SK-N-SH (cell line): ENCODE measurements around the gene TYMS. TPM values are rescaled to one million over a fixed set of nuclear protein-coding genes. Genes with fewer than 3 reads are reported as not detected.

Experiments
- CTCF ChIA-PET: fragments of 300-600, 350-600 bp; formaldehyde crosslinking; extraction: SDS; loops from one replicate; lab custom pipeline; 2021; lab: Yijun Ruan, JAX
- POLR2A ChIA-PET: fragments of 350-600 bp; sonication (Branson Sonifier 250); formaldehyde crosslinking; extraction: SDS; loops from one replicate; lab custom pipeline; 2020; ENCODE audit warnings: antibody characterized with exemption, inconsistent platforms; lab: Yijun Ruan, JAX
- DNase-seq: peaks from one replicate; pipeline ENCODE4 v3.0.0; 2012
- H2AFZ ChIP-seq: fragments of 200-600 bp; sonication (generic); 2 replicates; pipeline ENCODE4 v1.8.1; 2016; ENCODE audit warnings: antibody characterized with exemption, mild to moderate bottlenecking, low read depth
- H3F3A ChIP-seq: fragments of 200-600 bp; sonication (generic); replicated peaks from 2 replicates; pipeline ENCODE3; 2016; ENCODE audit warnings: antibody characterized with exemption, mild to moderate bottlenecking; ENCODE audit not compliant: insufficient read depth
- H3K27ac ChIP-seq, 2 experiments: fragments of 200-500 bp in 1 of 2; fragments of 200-600 bp in 1 of 2; sonication (Bioruptor generic) in 1 of 2; sonication (generic), shearing (Covaris generic) in 1 of 2; 2 replicates each; pipeline versions ENCODE4 v1.5.1 to v1.6.1; 2014 to 2016; ENCODE audit warnings: low read depth in 2 of 2, inconsistent platforms in 1 of 2, low read length in 1 of 2, mild to moderate bottlenecking in 1 of 2, mixed read lengths in 1 of 2
- H3K27me3 ChIP-seq: fragments of 200-600 bp; sonication (generic), shearing (Covaris generic); 2 replicates; pipeline ENCODE4 v1.6.1; 2016; ENCODE audit warnings: mixed run types; ENCODE audit not compliant: insufficient read depth
- H3K36me3 ChIP-seq, 2 experiments: fragments of 200-500 bp in 1 of 2; fragments of 200-600 bp in 1 of 2; sonication (Bioruptor generic) in 1 of 2; sonication (generic) in 1 of 2; replicated peaks in 1 of 2; 2 replicates each; pipeline versions ENCODE3 to v1.5.1; 2014 to 2016; ENCODE audit warnings: low read length in 1 of 2, mild to moderate bottlenecking in 1 of 2; ENCODE audit not compliant: insufficient read depth in 2 of 2, control insufficient read depth in 1 of 2
- H3K4me1 ChIP-seq, 2 experiments: fragments of 200-500 bp in 1 of 2; fragments of 200-600 bp in 1 of 2; sonication (Bioruptor generic) in 1 of 2; sonication (generic), shearing (Covaris generic) in 1 of 2; 2 replicates each; pipeline versions ENCODE4 v1.5.1 to v1.6.1; 2014 to 2016; ENCODE audit warnings: low read depth in 1 of 2, low read length in 1 of 2, mixed run types in 1 of 2; ENCODE audit not compliant: insufficient read depth in 2 of 2, control insufficient read depth in 1 of 2
- H3K4me2 ChIP-seq: fragments of 200-600 bp; sonication (generic), shearing (Covaris generic); 2 replicates; pipeline ENCODE4 v1.6.1; 2017; ENCODE audit warnings: mixed run types
- H3K4me3 ChIP-seq, 2 experiments: fragments of 200-500 bp in 1 of 2; fragments of 200-600 bp in 1 of 2; sonication (Bioruptor generic) in 1 of 2; sonication (generic), shearing (Covaris generic) in 1 of 2; 2 replicates each; pipeline versions ENCODE4 v1.5.1 to v1.8.1; 2014 to 2016; ENCODE audit warnings: low read depth in 2 of 2, inconsistent platforms in 1 of 2, low read length in 1 of 2, mild to moderate bottlenecking in 1 of 2, mixed read lengths in 1 of 2, moderate library complexity in 1 of 2
- H3K79me2 ChIP-seq: fragments of 200-600 bp; sonication (generic); 2 replicates; pipeline ENCODE4 v1.8.1; 2017; ENCODE audit warnings: mild to moderate bottlenecking; ENCODE audit not compliant: insufficient read depth
- H3K9ac ChIP-seq: fragments of 200-600 bp; sonication (generic); 2 replicates; pipeline ENCODE4 v1.6.1; 2017; ENCODE audit warnings: mixed run types
- H3K9me2 ChIP-seq: fragments of 200-600 bp; sonication (generic); 2 replicates; pipeline ENCODE4 v1.6.1; 2017; ENCODE audit warnings: mixed run types
- H3K9me3 ChIP-seq: fragments of 200-600 bp; sonication (generic); 2 replicates; pipeline ENCODE4 v1.6.1; 2017; ENCODE audit warnings: mixed run types, mild to moderate bottlenecking, moderate library complexity
- H4K20me1 ChIP-seq: fragments of 200-600 bp; sonication (generic); 2 replicates; pipeline ENCODE4 v1.6.1; 2017; ENCODE audit warnings: mild to moderate bottlenecking, mixed run types; ENCODE audit not compliant: insufficient read depth
- EP300 ChIP-seq, 2 experiments: IDR thresholded peaks; 2 replicates each; pipeline versions ENCODE4 v1.4.0 to v1.6.1; 2012; ENCODE audit warnings: borderline replicate concordance in 1 of 2, low read depth in 1 of 2, low read length in 1 of 2
- EZH2phosphoT487 ChIP-seq: fragments of 200-600 bp; sonication (generic); IDR thresholded peaks from 2 replicates; pipeline ENCODE4 v1.6.1; 2017; ENCODE audit warnings: low read depth, mixed run types, mild to moderate bottlenecking, antibody characterized with exemption, moderate library complexity, borderline replicate concordance
- FOSL2 ChIP-seq: IDR thresholded peaks from 2 replicates; pipeline ENCODE4 v1.4.0; 2012; ENCODE audit warnings: low read depth, mild to moderate bottlenecking, moderate library complexity, borderline replicate concordance
- FOXJ3 ChIP-seq: sonication (generic); formaldehyde crosslinking; IDR thresholded peaks from 2 replicates; pipeline ENCODE4 v1.5.1; 2020; ENCODE audit warnings: mild to moderate bottlenecking, missing genetic modification reagents
- FOXM1 ChIP-seq: IDR thresholded peaks from 2 replicates; pipeline ENCODE4 v1.4.0; 2012; ENCODE audit warnings: low read depth, mild to moderate bottlenecking
- JUND ChIP-seq: IDR thresholded peaks from 2 replicates; pipeline ENCODE4 v1.4.0; 2012
- NRF1 ChIP-seq: IDR thresholded peaks from 2 replicates; pipeline ENCODE4 v1.6.1; 2012; ENCODE audit warnings: low read depth, mild to moderate bottlenecking, low read length
- RCOR1 ChIP-seq: fragments of 150-350 bp; IDR thresholded peaks from 2 replicates; pipeline ENCODE4 v1.6.1; 2017; ENCODE audit warnings: antibody characterized with exemption, low read length
- SIN3A ChIP-seq: IDR thresholded peaks from 2 replicates; pipeline ENCODE4 v1.6.1; 2012; ENCODE audit warnings: low read depth, mild to moderate bottlenecking, low read length, moderate library complexity, borderline replicate concordance
- SMC3 ChIP-seq: IDR thresholded peaks from 2 replicates; pipeline ENCODE4 v1.6.1; 2012; ENCODE audit warnings: low read depth, low read length, improper control_type of control experiment
- polyA plus RNA-seq, 3 experiments: library from polyadenylated mRNA; depleted of rRNA; stranded (reverse); fragments of >200 nt; gene quantifications; 2 replicates each; pipeline ENCODE4 v1.2.3, GENCODE V29; 2012
- TF ChIP-seq, protein P1 (sequence below): IDR thresholded peaks from 2 replicates; pipeline ENCODE4 v1.4.0; 2012; ENCODE audit warnings: low read depth, borderline replicate concordance
- TF ChIP-seq, protein P2 (sequence below): IDR thresholded peaks from 2 replicates; pipeline ENCODE4 v1.4.0; 2012; ENCODE audit warnings: low read depth
- TF ChIP-seq, protein P3 (sequence below): fragments of 150-350 bp; IDR thresholded peaks from 2 replicates; pipeline ENCODE4 v1.6.1; 2017; ENCODE audit warnings: antibody characterized with exemption, low read length, low read depth, borderline replicate concordance
- TF ChIP-seq, protein P4 (sequence below): fragments of 150-350 bp; IDR thresholded peaks from 2 replicates; pipeline ENCODE4 v1.6.1; 2016; ENCODE audit warnings: mild to moderate bottlenecking, low read depth, low read length
- TF ChIP-seq, protein P5 (sequence below): fragments of 200-600 bp; sonication (generic); IDR thresholded peaks from 2 replicates; pipeline ENCODE4 v1.6.1; 2017; ENCODE audit warnings: antibody characterized with exemption, mild to moderate bottlenecking, moderate library complexity

Gene TYMS
- polyA plus RNA-seq, 1 of the 3 experiments (the other 2 are of a cell fraction): 101 TPM

DNA sequence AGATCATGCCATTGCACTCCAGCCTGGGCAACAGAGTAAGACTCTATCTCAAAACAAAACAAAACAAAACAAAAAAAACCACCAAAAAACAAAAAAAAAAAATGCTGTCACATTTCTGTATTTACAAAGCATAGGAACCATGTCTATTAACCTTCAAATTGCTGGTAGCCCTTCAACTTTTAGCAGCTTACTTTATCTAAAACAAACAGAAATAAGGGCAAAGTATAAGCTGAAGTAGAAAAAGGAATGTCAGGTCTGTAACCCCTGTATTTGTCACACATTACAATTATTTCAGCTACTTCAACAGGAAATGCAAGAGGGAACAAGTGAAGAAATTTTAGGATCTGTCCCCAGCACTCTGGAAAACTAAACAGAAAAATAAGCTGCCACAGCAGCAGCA, 25.4 kb downstream of the TYMS start:
- H4K20me1 ChIP-seq: no peaks in the 10 kb centered on the region

More for the DNA sequence above, 25.4 kb downstream of the TYMS start:
- DNase-seq: no peak
- no peak overlapping the region for H3K4me3 ChIP-seq
- H3K9ac ChIP-seq: no peak overlapping the region
- H3K79me2 ChIP-seq: no peaks in the 10 kb centered on the region
- TF ChIP-seq RCOR1 (no peak), FOSL2 (no peak), FOXM1 (no peak), SMC3 (no peak), SIN3A (no peak), FOXJ3 (CRISPR knock-in tag) (no peak), NRF1 (no peak), JUND (no peak), EP300 (IDR thresholded peaks at IDR 0.05; ENCODE audit: borderline replicate concordance in 1 of 2, low read depth in 1 of 2, low read length in 1 of 2) (no peak), EZH2phosphoT487 (no peak)
- TF ChIP-seq, protein P1, sequence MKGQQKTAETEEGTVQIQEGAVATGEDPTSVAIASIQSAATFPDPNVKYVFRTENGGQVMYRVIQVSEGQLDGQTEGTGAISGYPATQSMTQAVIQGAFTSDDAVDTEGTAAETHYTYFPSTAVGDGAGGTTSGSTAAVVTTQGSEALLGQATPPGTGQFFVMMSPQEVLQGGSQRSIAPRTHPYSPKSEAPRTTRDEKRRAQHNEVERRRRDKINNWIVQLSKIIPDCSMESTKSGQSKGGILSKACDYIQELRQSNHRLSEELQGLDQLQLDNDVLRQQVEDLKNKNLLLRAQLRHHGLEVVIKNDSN: no peak
- TF ChIP-seq, protein P2, sequence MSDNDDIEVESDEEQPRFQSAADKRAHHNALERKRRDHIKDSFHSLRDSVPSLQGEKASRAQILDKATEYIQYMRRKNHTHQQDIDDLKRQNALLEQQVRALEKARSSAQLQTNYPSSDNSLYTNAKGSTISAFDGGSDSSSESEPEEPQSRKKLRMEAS: no peak
- TF ChIP-seq, protein P3, sequence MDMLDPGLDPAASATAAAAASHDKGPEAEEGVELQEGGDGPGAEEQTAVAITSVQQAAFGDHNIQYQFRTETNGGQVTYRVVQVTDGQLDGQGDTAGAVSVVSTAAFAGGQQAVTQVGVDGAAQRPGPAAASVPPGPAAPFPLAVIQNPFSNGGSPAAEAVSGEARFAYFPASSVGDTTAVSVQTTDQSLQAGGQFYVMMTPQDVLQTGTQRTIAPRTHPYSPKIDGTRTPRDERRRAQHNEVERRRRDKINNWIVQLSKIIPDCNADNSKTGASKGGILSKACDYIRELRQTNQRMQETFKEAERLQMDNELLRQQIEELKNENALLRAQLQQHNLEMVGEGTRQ: no peak
- TF ChIP-seq, protein P4, sequence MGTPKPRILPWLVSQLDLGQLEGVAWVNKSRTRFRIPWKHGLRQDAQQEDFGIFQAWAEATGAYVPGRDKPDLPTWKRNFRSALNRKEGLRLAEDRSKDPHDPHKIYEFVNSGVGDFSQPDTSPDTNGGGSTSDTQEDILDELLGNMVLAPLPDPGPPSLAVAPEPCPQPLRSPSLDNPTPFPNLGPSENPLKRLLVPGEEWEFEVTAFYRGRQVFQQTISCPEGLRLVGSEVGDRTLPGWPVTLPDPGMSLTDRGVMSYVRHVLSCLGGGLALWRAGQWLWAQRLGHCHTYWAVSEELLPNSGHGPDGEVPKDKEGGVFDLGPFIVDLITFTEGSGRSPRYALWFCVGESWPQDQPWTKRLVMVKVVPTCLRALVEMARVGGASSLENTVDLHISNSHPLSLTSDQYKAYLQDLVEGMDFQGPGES: no peak
- TF ChIP-seq, protein P5, sequence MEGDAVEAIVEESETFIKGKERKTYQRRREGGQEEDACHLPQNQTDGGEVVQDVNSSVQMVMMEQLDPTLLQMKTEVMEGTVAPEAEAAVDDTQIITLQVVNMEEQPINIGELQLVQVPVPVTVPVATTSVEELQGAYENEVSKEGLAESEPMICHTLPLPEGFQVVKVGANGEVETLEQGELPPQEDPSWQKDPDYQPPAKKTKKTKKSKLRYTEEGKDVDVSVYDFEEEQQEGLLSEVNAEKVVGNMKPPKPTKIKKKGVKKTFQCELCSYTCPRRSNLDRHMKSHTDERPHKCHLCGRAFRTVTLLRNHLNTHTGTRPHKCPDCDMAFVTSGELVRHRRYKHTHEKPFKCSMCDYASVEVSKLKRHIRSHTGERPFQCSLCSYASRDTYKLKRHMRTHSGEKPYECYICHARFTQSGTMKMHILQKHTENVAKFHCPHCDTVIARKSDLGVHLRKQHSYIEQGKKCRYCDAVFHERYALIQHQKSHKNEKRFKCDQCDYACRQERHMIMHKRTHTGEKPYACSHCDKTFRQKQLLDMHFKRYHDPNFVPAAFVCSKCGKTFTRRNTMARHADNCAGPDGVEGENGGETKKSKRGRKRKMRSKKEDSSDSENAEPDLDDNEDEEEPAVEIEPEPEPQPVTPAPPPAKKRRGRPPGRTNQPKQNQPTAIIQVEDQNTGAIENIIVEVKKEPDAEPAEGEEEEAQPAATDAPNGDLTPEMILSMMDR: no peak
- H3K9me3 ChIP-seq: no peaks in the 10 kb centered on the region
- CTCF ChIA-PET: interaction anchor here (0.6 to 1.3 kb wide), 3 partner anchors 10 to 148 kb away, joined by 3 to 4 read pairs (median 4); no protein-coding TSS in a partner anchor
- no peaks in the 10 kb centered on the region for H3K4me1 ChIP-seq
- no peaks in the 10 kb centered on the region for H3K9me2 ChIP-seq
- H3K27ac ChIP-seq: no peak overlapping the region
- peaks cover 0 to 11% of the 10 kb centered on the region in 2 experiments for H3K36me3 ChIP-seq
- H3K27me3 ChIP-seq: no peaks in the 10 kb centered on the region
- H2AFZ ChIP-seq: no peak overlapping the region
- no peak overlapping the region for H3K4me2 ChIP-seq
- POLR2A ChIA-PET: no interaction called here
- no peaks in the 10 kb centered on the region for H3F3A ChIP-seq
